Mammary epithelial cell (primary cell): ENCODE results near the gene PRADC1.

ENCODE experiments used
- CTCF ChIP-seq, 2 donors: IDR thresholded peaks in 1 of 2; conservative IDR thresholded peaks in 1 of 2; 2 replicates each; pipeline ENCODE4 v1.5.1; 2011 to 2012; ENCODE audit warnings: inconsistent platforms in 2 of 2, low read length in 2 of 2, mild to moderate bottlenecking in 2 of 2, control low read depth in 1 of 2, low read depth in 1 of 2; ENCODE audit not compliant: insufficient read depth in 1 of 2; ENCODE audit errors: extremely low read depth in 1 of 2
- EZH2 ChIP-seq: IDR thresholded peaks from 2 replicates; pipeline ENCODE4 v1.6.1; 2012; ENCODE audit warnings: low read length, inconsistent platforms, borderline replicate concordance

GRCh38 chr2:73223821-73224220 lies 9.2 kb downstream of the PRADC1 start:
- TF ChIP-seq CTCF (conservative IDR thresholded peaks at IDR 0.05 in 1 of 2, IDR thresholded peaks at IDR 0.05 in 1 of 2; ENCODE audit: extremely low read depth in 1 of 2, insufficient read depth in 1 of 2, low read depth in 1 of 2, low read length in 2 of 2) = no peak
- no peak for TF ChIP-seq EZH2
